Gastroesophageal sphincter (tissue), 3 donors: ENCODE data around the gene UVRAG.

Experiments used
- POLR2AphosphoS5 ChIP-seq: sonication (generic); formaldehyde crosslinking; IDR thresholded peaks from one replicate; pipeline ENCODE4 v1.6.1; 2017; ENCODE audit warnings: antibody characterized with exemption
- TF ChIP-seq, protein P1 (sequence below), 4 experiments: fragments of 200-600 bp in 2 of 4; fragments of 450-650 bp in 2 of 4; sonication (generic) in 1 of 4; IDR thresholded peaks; one replicate each; pipeline ENCODE4 v1.5.1; 2017 to 2019; ENCODE audit warnings: antibody characterized with exemption in 4 of 4, mild to moderate bottlenecking in 2 of 4, moderate library complexity in 2 of 4

DNA sequence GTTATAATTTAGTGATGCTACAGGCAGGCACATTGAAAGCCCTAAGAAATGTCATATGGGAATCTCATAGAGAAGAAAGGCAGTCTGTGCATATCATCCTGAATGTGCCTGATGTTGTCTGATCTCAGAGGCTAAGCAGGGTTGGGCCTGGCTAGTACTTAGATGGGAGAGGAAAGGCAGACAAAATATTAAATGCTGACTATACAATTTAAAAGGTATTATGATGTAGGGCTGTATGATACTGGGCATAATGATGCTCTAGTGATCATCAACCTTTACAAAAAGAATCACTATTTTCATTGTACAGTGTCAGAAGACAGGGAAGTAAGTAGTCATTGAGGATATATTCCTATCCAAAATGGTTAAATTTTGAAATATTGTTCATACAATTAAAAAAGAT lies 119.8 kb downstream of the UVRAG start:
- TF ChIP-seq, protein P1, sequence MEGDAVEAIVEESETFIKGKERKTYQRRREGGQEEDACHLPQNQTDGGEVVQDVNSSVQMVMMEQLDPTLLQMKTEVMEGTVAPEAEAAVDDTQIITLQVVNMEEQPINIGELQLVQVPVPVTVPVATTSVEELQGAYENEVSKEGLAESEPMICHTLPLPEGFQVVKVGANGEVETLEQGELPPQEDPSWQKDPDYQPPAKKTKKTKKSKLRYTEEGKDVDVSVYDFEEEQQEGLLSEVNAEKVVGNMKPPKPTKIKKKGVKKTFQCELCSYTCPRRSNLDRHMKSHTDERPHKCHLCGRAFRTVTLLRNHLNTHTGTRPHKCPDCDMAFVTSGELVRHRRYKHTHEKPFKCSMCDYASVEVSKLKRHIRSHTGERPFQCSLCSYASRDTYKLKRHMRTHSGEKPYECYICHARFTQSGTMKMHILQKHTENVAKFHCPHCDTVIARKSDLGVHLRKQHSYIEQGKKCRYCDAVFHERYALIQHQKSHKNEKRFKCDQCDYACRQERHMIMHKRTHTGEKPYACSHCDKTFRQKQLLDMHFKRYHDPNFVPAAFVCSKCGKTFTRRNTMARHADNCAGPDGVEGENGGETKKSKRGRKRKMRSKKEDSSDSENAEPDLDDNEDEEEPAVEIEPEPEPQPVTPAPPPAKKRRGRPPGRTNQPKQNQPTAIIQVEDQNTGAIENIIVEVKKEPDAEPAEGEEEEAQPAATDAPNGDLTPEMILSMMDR (IDR thresholded peaks at IDR 0.05): no peak
- TF ChIP-seq POLR2AphosphoS5: no peak
